Measurements from ENCODE around the gene CPT1C.

The CPT1C gene

DNA sequence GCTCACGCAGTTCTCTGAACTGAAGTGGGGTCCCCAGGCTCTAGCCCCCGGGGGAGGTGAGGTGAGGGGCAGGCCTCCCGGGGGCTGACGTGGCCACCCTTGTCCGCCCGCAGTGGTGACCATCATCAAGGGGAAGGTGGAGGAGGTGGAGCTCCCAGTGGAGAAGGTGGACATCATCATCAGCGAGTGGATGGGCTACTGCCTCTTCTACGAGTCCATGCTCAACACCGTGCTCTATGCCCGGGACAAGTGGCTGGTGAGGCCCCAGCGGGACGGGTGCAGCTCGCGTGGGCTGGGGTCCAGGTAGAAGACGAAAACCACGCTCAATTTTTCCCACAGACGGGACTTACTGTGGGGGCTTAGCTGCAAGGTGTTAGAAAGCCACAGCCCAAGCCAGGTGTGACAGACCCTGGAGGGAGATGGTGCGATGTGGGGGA is 7.1 kb upstream of the CPT1C start:
- DNase-seq (ENCODE audit: insufficient read length, low spot score) (no peak), FAIRE-seq (no peak)
- TF ChIP-seq, protein P1, sequence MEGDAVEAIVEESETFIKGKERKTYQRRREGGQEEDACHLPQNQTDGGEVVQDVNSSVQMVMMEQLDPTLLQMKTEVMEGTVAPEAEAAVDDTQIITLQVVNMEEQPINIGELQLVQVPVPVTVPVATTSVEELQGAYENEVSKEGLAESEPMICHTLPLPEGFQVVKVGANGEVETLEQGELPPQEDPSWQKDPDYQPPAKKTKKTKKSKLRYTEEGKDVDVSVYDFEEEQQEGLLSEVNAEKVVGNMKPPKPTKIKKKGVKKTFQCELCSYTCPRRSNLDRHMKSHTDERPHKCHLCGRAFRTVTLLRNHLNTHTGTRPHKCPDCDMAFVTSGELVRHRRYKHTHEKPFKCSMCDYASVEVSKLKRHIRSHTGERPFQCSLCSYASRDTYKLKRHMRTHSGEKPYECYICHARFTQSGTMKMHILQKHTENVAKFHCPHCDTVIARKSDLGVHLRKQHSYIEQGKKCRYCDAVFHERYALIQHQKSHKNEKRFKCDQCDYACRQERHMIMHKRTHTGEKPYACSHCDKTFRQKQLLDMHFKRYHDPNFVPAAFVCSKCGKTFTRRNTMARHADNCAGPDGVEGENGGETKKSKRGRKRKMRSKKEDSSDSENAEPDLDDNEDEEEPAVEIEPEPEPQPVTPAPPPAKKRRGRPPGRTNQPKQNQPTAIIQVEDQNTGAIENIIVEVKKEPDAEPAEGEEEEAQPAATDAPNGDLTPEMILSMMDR (IDR thresholded peaks at IDR 0.05; ENCODE audit: insufficient read depth, missing control alignments) = no peak

DNA sequence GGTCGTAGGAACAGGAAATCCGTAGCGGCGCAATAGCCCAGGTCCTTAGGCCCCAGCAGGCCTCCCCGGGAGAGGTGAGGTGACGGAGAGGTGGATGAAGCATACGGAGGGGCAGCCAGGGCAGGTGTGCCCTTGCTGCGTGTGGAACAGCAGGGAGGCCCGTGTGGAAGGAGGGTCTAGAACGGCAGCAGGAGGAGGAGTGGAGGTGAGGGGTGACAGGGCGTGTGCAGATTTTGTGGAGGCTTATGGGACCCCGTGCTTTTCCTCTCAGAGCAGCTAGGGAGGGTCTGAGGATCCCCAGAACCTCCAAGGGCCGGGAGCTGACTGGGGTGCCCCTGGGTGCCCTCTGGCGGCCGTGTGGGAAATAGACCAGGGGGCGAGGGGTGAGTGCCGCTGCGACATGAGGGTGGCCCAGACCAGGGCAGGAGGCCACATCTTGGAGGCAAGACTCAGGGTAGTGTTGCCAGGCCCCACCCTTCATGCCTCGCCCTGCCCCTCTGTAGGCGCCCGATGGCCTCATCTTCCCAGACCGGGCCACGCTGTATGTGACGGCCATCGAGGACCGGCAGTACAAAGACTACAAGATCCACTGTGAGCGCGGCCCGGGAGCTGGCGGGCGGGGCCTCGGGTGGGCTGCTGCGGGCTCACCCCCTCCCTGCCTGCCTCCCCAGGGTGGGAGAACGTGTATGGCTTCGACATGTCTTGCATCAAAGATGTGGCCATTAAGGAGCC is 6.5 kb upstream of the CPT1C start:
- no peak for FAIRE-seq
- TF ChIP-seq, protein P1 (IDR thresholded peaks at IDR 0.05; ENCODE audit: insufficient read depth, missing control alignments) = no peak
- DNase-seq (ENCODE audit: insufficient read length, low spot score) = no peak

DNA sequence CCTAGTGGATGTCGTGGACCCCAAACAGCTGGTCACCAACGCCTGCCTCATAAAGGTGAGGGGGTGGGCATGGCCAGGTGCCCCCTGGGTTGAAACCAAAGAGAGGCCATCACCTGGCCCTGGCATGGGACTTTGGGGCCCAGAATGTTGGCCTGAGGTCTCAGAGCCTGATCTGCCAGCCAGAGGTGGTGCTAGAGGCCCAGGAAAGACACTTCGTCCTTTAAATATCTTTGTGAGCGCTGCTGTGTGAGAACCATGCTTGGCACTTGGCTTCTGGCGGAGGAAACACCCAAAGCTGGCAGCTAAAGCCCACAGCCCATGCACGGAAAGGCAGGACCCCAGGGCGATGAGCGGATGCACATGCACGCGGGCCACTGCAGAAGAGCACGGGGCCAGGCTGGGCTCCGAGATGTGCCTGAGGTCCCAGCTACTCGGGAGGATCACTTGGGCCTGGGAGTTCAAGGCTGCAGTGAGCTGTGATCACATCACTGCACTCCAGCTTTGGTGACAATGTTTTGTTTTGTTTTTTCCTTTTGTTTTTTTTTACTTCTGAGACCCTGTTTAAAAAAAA is 5.8 kb upstream of the CPT1C start:
- FAIRE-seq = no peak
- TF ChIP-seq, protein P1 (IDR thresholded peaks at IDR 0.05; ENCODE audit: insufficient read depth, missing control alignments) = no peak
- no peak for DNase-seq (ENCODE audit: insufficient read length, low spot score)

DNA sequence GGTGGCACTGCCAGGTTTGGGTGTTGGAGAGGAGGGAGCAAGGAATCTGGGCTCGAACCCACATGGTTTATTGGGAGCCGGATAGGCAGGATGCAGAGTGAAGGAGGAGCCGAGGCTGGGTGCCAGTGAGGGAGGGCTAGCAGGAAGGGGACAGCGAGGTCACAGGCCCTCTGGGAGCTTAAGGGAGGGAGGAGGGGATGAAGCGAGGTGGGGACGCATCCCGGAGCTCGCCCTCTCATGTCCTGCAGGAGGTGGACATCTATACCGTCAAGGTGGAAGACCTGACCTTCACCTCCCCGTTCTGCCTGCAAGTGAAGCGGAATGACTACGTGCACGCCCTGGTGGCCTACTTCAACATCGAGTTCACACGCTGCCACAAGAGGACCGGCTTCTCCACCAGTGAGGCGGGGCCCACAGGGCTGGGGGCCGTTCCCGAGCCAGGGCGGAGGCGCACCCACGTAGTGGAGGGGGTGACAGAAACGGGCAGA is 5.0 kb upstream of the CPT1C start:
- no peak for DNase-seq (ENCODE audit: insufficient read length, low spot score)
- FAIRE-seq = no peak
- TF ChIP-seq, protein P1 (IDR thresholded peaks at IDR 0.05; ENCODE audit: insufficient read depth, missing control alignments) = no peak

DNA sequence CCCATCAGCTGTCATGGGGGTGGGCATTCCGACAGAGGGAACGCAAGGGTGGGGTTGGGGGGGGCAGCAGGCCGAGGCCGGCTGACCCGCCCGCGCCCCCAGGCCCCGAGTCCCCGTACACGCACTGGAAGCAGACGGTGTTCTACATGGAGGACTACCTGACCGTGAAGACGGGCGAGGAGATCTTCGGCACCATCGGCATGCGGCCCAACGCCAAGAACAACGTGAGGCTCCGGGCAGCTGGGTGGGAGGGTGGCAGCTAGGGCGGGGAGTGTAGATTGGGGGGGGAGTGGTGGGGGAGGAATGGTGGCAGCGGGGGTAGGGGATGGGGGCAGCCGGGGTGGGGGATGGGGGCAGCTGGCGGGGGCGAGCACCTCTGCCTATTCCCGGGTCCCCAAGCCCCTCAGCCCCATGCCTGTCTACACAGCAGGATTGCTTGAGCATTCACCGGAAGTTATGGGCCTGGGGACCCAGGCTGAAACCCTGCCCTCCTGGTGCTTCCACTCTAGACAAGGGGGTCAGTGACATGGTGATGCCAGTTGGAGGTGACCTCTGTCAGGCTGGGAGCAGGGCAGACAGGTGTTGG is 4.3 kb upstream of the CPT1C start:
- TF ChIP-seq, protein P1 (IDR thresholded peaks at IDR 0.05; ENCODE audit: insufficient read depth, missing control alignments) = no peak
- FAIRE-seq (no peak), DNase-seq (ENCODE audit: insufficient read length, low spot score) (no peak)

DNA sequence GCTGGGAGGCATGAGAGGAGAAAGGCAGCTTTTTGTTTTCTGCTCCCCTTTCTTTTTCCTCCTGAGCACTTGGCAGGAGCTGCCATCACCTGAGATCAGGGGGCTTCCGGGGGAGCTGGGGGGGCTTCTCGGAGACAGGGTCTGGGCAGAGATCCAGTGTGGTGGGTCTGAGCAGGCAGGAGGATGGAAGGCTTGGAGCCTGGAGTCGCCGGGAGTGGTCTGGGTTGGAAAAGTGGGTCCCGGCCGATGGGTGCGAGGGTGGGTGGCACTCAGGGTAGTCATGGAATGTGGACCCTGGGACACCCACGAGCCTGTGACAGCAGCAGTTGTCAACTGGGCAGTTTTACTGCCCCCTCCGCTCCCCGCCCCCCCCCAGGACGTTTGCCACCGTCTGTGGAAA is 3.8 kb upstream of the CPT1C start:
- FAIRE-seq = no peak
- DNase-seq (ENCODE audit: insufficient read length, low spot score) = no peak
- TF ChIP-seq, protein P1 (IDR thresholded peaks at IDR 0.05; ENCODE audit: insufficient read depth, missing control alignments) = no peak
